HG03060 (cell line): ENCODE measurements around the gene APBA1.

Experiments
- ATAC-seq: cut with Tn5 transposase; IDR thresholded peaks from one replicate; pipeline ENCODE4 v1.9.1; 2021; ENCODE audit warnings: low read depth, moderate number of reproducible peaks; ENCODE audit not compliant: unreplicated experiment

Gene APBA1

GRCh38 chr9:69494208-69494607 is 178.0 kb downstream of the APBA1 start:
- ATAC-seq: no peak

GRCh38 chr9:69486498-69486897 is 185.7 kb downstream of the APBA1 start:
- no peak for ATAC-seq

GRCh38 chr9:69485466-69485865 is 186.7 kb downstream of the APBA1 start:
- ATAC-seq: no peak

- ATAC-seq: no peak
These were observed 188.2 kb downstream of the APBA1 start for GRCh38 chr9:69483886-69484422.

GRCh38 chr9:69476797-69477196 is 195.4 kb downstream of the APBA1 start:
- no peak for ATAC-seq

- no peak for ATAC-seq
These were observed 196.2 kb downstream of the APBA1 start for GRCh38 chr9:69476016-69476415.

- ATAC-seq: no peak
These were observed 197.3 kb downstream of the APBA1 start for GRCh38 chr9:69474821-69475220.

- no peak for ATAC-seq
These were observed 200.0 kb downstream of the APBA1 start for GRCh38 chr9:69472101-69472620.

- no peak for ATAC-seq
These were observed 200.7 kb downstream of the APBA1 start for GRCh38 chr9:69471433-69471832.

- ATAC-seq: no peak
These were observed 201.8 kb downstream of the APBA1 start for GRCh38 chr9:69470186-69470977.

- ATAC-seq: no peak
These were observed 203.0 kb downstream of the APBA1 start for GRCh38 chr9:69469136-69469535.

GRCh38 chr9:69468380-69468779 is 203.8 kb downstream of the APBA1 start:
- ATAC-seq: no peak

GRCh38 chr9:69466151-69466550 is 206.0 kb downstream of the APBA1 start:
- no peak for ATAC-seq

- ATAC-seq: no peak
These were observed 206.7 kb downstream of the APBA1 start for GRCh38 chr9:69465473-69465872.

GRCh38 chr9:69463497-69464068 is 208.6 kb downstream of the APBA1 start:
- ATAC-seq: no peak

GRCh38 chr9:69462394-69462793 is 209.8 kb downstream of the APBA1 start:
- no peak for ATAC-seq

GRCh38 chr9:69461103-69461887 is 210.9 kb downstream of the APBA1 start:
- no peak for ATAC-seq

GRCh38 chr9:69460012-69460411 is 212.2 kb downstream of the APBA1 start:
- no peak for ATAC-seq

GRCh38 chr9:69458176-69458575 is 214.0 kb downstream of the APBA1 start:
- no peak for ATAC-seq

- ATAC-seq: no peak
These were observed 216.0 kb downstream of the APBA1 start for GRCh38 chr9:69456201-69456600.

- no peak for ATAC-seq
These were observed 216.9 kb downstream of the APBA1 start for GRCh38 chr9:69455311-69455710.
